GM13977 (cell line): ENCODE data around the gene LMOD3.

Source experiments
- DNase-seq: peaks from one replicate; pipeline ENCODE4 v3.0.0; 2012; ENCODE audit warnings: low spot score
- CTCF ChIP-seq: IDR thresholded peaks from 2 replicates; pipeline ENCODE4 v1.5.1; 2012; ENCODE audit warnings: mild to moderate bottlenecking, control low read depth; ENCODE audit not compliant: insufficient read depth; ENCODE audit errors: extremely low read depth, missing control alignments
- in situ Hi-C: fragments of 300-500 bp; cut with MboI; formaldehyde crosslinking; loops from one replicate; pipeline ENCODE4 v1.12.0; 2022; ENCODE audit warnings: low sequenced_read_pairs, low pct_unique_long_range_greater_than_20kb, mixed read lengths, inconsistent platforms; ENCODE audit not compliant: unreplicated experiment

The LMOD3 gene

GRCh38 chr3:69122403-69122802, at the start of gene LMOD3:
TSS of gene LMOD3 (minus strand) at chr3:69122595. CDS start at chr3:69122386, 209 bp downstream.
- in situ Hi-C loops = no loop called here
- no peak for TF ChIP-seq CTCF
- no peak for DNase-seq

DNA sequence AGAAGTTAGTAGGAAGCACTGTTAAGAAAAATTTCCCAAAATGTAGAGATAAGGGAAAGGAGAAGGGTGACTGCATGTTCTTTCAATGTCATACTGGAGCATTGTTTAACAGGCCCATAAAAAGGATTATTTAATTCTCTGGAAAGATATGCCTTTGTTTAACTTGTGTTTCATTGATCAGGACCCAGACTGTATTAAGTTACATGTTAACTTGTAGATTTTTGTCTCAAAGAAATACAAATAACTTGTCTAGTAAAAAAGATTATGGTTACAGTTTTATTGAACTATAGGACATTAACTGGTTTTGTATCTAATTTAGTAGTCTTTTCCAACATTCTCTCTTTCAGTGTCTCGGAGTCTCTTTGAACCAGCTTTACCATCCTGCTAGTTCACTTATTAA, 49.7 kb upstream of the LMOD3 start:
- in situ Hi-C loops = loop anchor here (25.0 kb wide), 1 partner anchor 490 kb away; no protein-coding TSS in a partner anchor
- DNase-seq = no peak
- TF ChIP-seq CTCF = no peak

DNA sequence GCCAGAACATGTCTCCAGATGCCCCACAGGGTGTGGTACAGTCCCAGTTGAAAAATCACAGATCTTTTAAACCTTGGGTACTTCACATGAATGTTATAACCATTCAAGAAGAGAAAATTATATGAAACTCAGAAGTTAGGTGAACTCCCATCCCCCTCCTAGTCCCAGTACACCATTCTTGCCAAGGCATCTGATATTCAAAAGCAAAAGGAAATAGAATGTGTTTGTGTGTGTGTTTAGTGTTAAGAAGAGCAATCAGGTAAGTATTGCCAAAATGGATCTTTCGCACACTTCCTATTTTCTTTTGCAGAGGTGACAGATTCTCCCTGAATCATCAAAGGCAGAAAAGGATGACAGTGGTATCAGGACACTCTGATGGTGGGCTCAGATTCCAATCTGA, 44.1 kb upstream of the LMOD3 start:
- no peak for TF ChIP-seq CTCF
- DNase-seq = no peak
- in situ Hi-C loops = loop anchor here (10.0 to 25.0 kb wide), 2 partner anchors 138 to 496 kb away; no protein-coding TSS in a partner anchor

DNA sequence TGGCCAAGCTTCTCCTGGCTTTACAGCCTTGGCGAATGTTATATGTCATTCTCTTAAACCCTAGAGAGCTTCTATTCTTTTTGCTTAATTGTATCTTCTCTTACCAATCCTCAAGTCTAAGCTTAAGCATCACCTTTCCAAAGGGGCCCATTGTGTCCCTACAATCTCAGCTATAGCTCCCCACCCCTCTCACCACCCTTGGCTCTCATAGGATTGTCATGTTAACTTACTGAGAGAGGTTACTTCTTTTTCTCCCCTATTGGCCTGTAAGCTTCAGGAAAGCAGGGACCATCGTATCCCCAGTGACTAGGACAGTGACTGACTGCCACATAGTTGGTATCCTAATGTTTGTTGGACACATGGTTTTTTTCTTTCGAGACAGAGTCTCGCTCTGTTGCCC, 43.3 kb upstream of the LMOD3 start:
- TF ChIP-seq CTCF = no peak
- no peak for DNase-seq
- in situ Hi-C loops = loop anchor here (10.0 to 25.0 kb wide), 2 partner anchors 139 to 497 kb away; no protein-coding TSS in a partner anchor

- no peak for TF ChIP-seq CTCF
- in situ Hi-C loops = loop anchor here (10.0 to 25.0 kb wide), 2 partner anchors 141 to 498 kb away; no protein-coding TSS in a partner anchor
Measured at GRCh38 chr3:69164296-69164695, 41.9 kb upstream of the LMOD3 start.

DNA sequence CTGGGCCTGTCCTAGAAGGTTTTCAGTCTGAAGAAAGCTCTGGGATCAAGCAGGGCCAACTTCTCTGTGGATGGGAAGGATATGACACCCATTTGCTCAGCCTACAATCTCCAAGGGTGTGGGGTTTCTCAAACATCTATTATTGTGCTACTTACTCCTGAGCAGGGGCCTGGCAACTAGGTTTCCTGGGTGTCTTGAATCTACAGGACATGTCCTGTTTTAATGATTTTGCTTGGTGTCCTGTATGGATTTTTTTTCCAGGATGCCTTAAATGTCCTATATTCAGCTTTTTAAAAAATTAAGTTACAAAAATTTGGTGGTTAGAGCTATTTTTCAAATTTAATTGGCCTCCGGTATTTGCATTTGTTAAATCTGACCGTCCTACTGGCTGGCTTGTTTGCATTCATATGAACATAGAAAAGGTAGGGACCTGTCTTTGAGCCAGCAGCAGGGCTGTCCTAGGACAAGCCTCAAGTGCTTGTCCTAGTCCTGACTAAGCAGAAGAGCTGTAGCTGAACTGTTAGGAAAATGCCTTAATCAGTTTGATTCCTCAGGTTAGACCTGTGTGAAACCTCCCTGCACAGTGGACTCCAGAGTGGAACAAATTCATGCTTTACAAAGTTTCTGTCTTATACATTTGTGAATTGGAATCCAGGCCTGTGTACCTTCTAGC, 40.0 kb upstream of the LMOD3 start:
- in situ Hi-C loops = loop anchor here (10.0 to 25.0 kb wide), 2 partner anchors 142 to 500 kb away; no protein-coding TSS in a partner anchor
- DNase-seq = no peak
- no peak for TF ChIP-seq CTCF

More at GRCh38 chr3:69164296-69164695, 41.9 kb upstream of the LMOD3 start:
- DNase-seq = no peak
